HEK293 (cell line): ENCODE measurements around the gene CETN3.

Source experiments
- CTCF ChIA-PET: fragments of 350-600 bp; formaldehyde crosslinking; extraction: SDS; loops from one replicate; lab custom pipeline; 2021; ENCODE audit warnings: antibody characterized with exemption; lab: Yijun Ruan, JAX
- POLR2A ChIA-PET: fragments of 300-600 bp; formaldehyde crosslinking; extraction: SDS; loops from one replicate; lab custom pipeline; 2020; ENCODE audit warnings: antibody characterized with exemption, inconsistent platforms; lab: Yijun Ruan, JAX
- H3K27ac ChIP-seq: fragments of 200-500 bp; sonication (Bioruptor generic); 2 replicates; pipeline ENCODE4 v1.5.1; 2014; ENCODE audit warnings: low read depth, low read length, control low read depth, inconsistent platforms; ENCODE audit errors: extremely low read depth
- H3K36me3 ChIP-seq, 2 experiments: fragments of 200-500 bp in 1 of 2; sonication (Bioruptor generic) in 1 of 2; 1 replicate in 1 of 2; 2 replicates in 1 of 2; pipeline ENCODE4 v1.5.1; 2014 to 2017; ENCODE audit warnings: inconsistent platforms in 2 of 2, low read length in 2 of 2; ENCODE audit not compliant: control insufficient read depth in 2 of 2, insufficient read depth in 1 of 2
- H3K4me1 ChIP-seq: fragments of 200-500 bp; sonication (Bioruptor generic); 2 replicates; pipeline ENCODE4 v1.5.1; 2014; ENCODE audit warnings: mild to moderate bottlenecking, low read length, inconsistent platforms; ENCODE audit not compliant: control insufficient read depth, insufficient read depth
- H3K4me3 ChIP-seq: 2 replicates; pipeline ENCODE4 v1.5.1; 2011; ENCODE audit warnings: low read depth, mild to moderate bottlenecking, control low read depth, low read length, moderate library complexity
- H3K9me3 ChIP-seq: fragments of 200-500 bp; sonication (Bioruptor generic); 2 replicates; pipeline ENCODE4 v1.5.1; 2014; ENCODE audit warnings: low read depth, low read length, inconsistent platforms; ENCODE audit not compliant: control insufficient read depth, insufficient read depth
- BCL11A ChIP-seq: fragments of 450-650 bp; formaldehyde crosslinking; IDR thresholded peaks from 2 replicates; pipeline ENCODE4 v1.5.1; 2016; ENCODE audit warnings: low read depth, missing biosample characterization, missing genetic modification characterization
- EGR2 ChIP-seq: fragments of 450-650 bp; formaldehyde crosslinking; IDR thresholded peaks from 2 replicates; pipeline ENCODE4 v1.5.1; 2016; ENCODE audit warnings: low read depth, missing biosample characterization, missing genetic modification characterization
- FEZF1 ChIP-seq: fragments of 450-650 bp; formaldehyde crosslinking; IDR thresholded peaks from 2 replicates; pipeline ENCODE4 v1.5.1; 2016; ENCODE audit warnings: missing biosample characterization, missing genetic modification characterization
- GLIS1 ChIP-seq: fragments of 450-650 bp; formaldehyde crosslinking; IDR thresholded peaks from 2 replicates; pipeline ENCODE4 v1.5.1; 2016; ENCODE audit warnings: missing biosample characterization, missing genetic modification characterization
- MEIS1 ChIP-seq: sonication (generic); formaldehyde crosslinking; IDR thresholded peaks from 2 replicates; pipeline ENCODE4 v1.8.1; 2022; ENCODE audit warnings: missing genetic modification reagents, mild to moderate bottlenecking, borderline replicate concordance
- RBAK ChIP-seq: fragments of 450-650 bp; formaldehyde crosslinking; IDR thresholded peaks from 2 replicates; pipeline ENCODE4 v1.5.1; 2016; ENCODE audit warnings: missing biosample characterization, missing genetic modification characterization
- SCRT2 ChIP-seq: fragments of 450-650 bp; formaldehyde crosslinking; IDR thresholded peaks from 2 replicates; pipeline ENCODE4 v1.5.1; 2016; ENCODE audit warnings: missing biosample characterization, missing genetic modification characterization
- ZBTB21 ChIP-seq: fragments of 450-650 bp; formaldehyde crosslinking; IDR thresholded peaks from 2 replicates; pipeline ENCODE4 v1.5.1; 2017; ENCODE audit warnings: missing biosample characterization, missing genetic modification characterization
- ZFHX2 ChIP-seq: fragments of 450-650 bp; formaldehyde crosslinking; conservative IDR thresholded peaks from 2 replicates; pipeline ENCODE4 v1.5.1; 2016; ENCODE audit warnings: missing biosample characterization, missing genetic modification characterization
- ZFP37 ChIP-seq: fragments of 450-650 bp; formaldehyde crosslinking; IDR thresholded peaks from 2 replicates; pipeline ENCODE4 v1.5.1; 2016; ENCODE audit warnings: missing biosample characterization, missing genetic modification characterization
- ZIC2 ChIP-seq: fragments of 450-650 bp; formaldehyde crosslinking; IDR thresholded peaks from 2 replicates; pipeline ENCODE4 v1.5.1; 2016; ENCODE audit warnings: missing biosample characterization, missing genetic modification characterization
- ZNF169 ChIP-seq: fragments of 450-650 bp; formaldehyde crosslinking; IDR thresholded peaks from 2 replicates; pipeline ENCODE4 v1.5.1; 2016; ENCODE audit warnings: missing biosample characterization, missing genetic modification characterization
- ZNF248 ChIP-seq: fragments of 450-650 bp; formaldehyde crosslinking; IDR thresholded peaks from 2 replicates; pipeline ENCODE4 v1.5.1; 2017; ENCODE audit warnings: missing biosample characterization, missing genetic modification characterization
- ZNF37A ChIP-seq: fragments of 450-650 bp; IDR thresholded peaks from 2 replicates; pipeline ENCODE4 v1.5.1; 2018; ENCODE audit warnings: missing biosample characterization, missing genetic modification characterization
- ZNF398 ChIP-seq: fragments of 450-650 bp; formaldehyde crosslinking; IDR thresholded peaks from 2 replicates; pipeline ENCODE4 v1.5.1; 2017; ENCODE audit warnings: missing biosample characterization, missing genetic modification characterization
- ZNF423 ChIP-seq: fragments of 450-650 bp; formaldehyde crosslinking; IDR thresholded peaks from 2 replicates; pipeline ENCODE4 v1.5.1; 2016; ENCODE audit warnings: missing biosample characterization, missing genetic modification characterization
- ZNF555 ChIP-seq: fragments of 450-650 bp; formaldehyde crosslinking; conservative IDR thresholded peaks from 2 replicates; pipeline ENCODE4 v1.5.1; 2017; ENCODE audit warnings: missing biosample characterization, mild to moderate bottlenecking, missing genetic modification characterization, inconsistent platforms
- ZNF654 ChIP-seq: fragments of 450-650 bp; formaldehyde crosslinking; IDR thresholded peaks from 2 replicates; pipeline ENCODE4 v1.5.1; 2016; ENCODE audit warnings: low read depth, missing biosample characterization, missing genetic modification characterization
- ZNF747 ChIP-seq: fragments of 450-650 bp; formaldehyde crosslinking; IDR thresholded peaks from 2 replicates; pipeline ENCODE4 v1.5.1; 2016; ENCODE audit warnings: missing biosample characterization, missing genetic modification characterization
- ZNF76 ChIP-seq: fragments of 450-650 bp; formaldehyde crosslinking; IDR thresholded peaks from 2 replicates; pipeline ENCODE4; 2016; ENCODE audit warnings: low read depth, missing biosample characterization, missing genetic modification characterization, borderline replicate concordance
- ZNF843 ChIP-seq: fragments of 450-650 bp; formaldehyde crosslinking; IDR thresholded peaks from 2 replicates; pipeline ENCODE4 v1.5.1; 2016; ENCODE audit warnings: missing biosample characterization, missing genetic modification characterization
- TF ChIP-seq, protein P1 (sequence below): fragments of 450-650 bp; formaldehyde crosslinking; IDR thresholded peaks from 2 replicates; pipeline ENCODE4 v1.5.1; 2016; ENCODE audit warnings: missing biosample characterization, missing genetic modification characterization

The CETN3 gene

GRCh38 chr5:90438100-90438499 lies 28.5 kb upstream of the CETN3 start:
- Histone ChIP-seq H3K4me1 (peaks cover 17% of the 10 kb centered on the region), H3K27ac (no peak overlapping the region), H3K36me3 (no peaks in the 10 kb centered on the region), H3K4me3 (no peak overlapping the region), H3K9me3 (no peaks in the 10 kb centered on the region)
- ChIA-PET POLR2A (interaction anchor here (0.6 to 2.1 kb wide), 3 partner anchors 28 to 90 kb away, joined by 3 to 6 read pairs (median 4); partner anchors contain the start of genes CETN3, MBLAC2 and POLR3G), CTCF (interaction anchor here (0.6 to 3.6 kb wide), 9 partner anchors 12 to 1237 kb away, joined by 3 to 25 read pairs (median 5); partner anchors contain the start of gene LYSMD3)
- TF ChIP-seq ZNF747 (tag by site-specific recombination): no peak
- TF ChIP-seq, protein P1, sequence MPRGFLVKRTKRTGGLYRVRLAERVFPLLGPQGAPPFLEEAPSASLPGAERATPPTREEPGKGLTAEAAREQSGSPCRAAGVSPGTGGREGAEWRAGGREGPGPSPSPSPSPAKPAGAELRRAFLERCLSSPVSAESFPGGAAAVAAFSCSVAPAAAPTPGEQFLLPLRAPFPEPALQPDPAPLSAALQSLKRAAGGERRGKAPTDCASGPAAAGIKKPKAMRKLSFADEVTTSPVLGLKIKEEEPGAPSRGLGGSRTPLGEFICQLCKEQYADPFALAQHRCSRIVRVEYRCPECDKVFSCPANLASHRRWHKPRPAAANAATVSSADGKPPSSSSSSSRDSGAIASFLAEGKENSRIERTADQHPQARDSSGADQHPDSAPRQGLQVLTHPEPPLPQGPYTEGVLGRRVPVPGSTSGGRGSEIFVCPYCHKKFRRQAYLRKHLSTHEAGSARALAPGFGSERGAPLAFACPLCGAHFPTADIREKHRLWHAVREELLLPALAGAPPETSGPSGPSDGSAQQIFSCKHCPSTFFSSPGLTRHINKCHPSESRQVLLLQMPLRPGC (tag by site-specific recombination): no peak
- no peak for TF ChIP-seq MEIS1
- TF ChIP-seq ZNF76 (tag by site-specific recombination): no peak
- no peak for TF ChIP-seq ZNF37A (tag by site-specific recombination)
- TF ChIP-seq ZNF843: 0 out of 2 replicates have a peak, but pooled peaks have one; percentile 15
- no peak for TF ChIP-seq ZNF248 (tag by site-specific recombination)
- TF ChIP-seq ZNF169 (tag by site-specific recombination): no peak
- peak; percentile 32; the same call in 1 of the 2 replicates for TF ChIP-seq FEZF1
- TF ChIP-seq ZIC2: no peak
- peak; percentile 30; the same call in 1 of the 2 replicates for TF ChIP-seq SCRT2 (tag by site-specific recombination)
- peak; percentile 26; the same call in 1 of the 2 replicates for TF ChIP-seq ZFHX2 (tag by site-specific recombination)

DNA sequence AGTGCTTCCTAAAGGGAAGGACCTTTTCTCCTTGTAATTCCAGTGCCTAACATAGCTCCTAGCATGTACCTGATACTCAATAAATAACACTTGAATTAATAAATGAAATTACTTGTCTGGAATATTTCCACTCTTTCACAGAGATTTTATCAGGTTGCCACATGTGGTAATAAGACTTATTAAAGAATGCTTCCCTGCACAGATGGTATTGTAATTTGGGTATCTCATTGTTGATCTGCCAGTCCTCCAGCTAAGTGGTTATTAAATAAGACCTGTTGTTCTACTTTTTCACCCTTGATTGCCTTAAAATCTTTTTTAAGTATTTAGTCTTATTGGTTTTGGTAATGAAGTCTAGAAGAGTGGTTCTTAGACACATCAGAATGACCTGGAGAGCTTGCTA lies 28.1 kb upstream of the CETN3 start:
- TF ChIP-seq RBAK (tag by site-specific recombination) (no peak), ZBTB21 (no peak), BCL11A (tag by site-specific recombination) (no peak), ZNF423 (tag by site-specific recombination) (no peak), ZNF398 (tag by site-specific recombination) (no peak), EGR2 (tag by site-specific recombination) (no peak), ZNF555 (tag by site-specific recombination) (no peak)
- Histone ChIP-seq H3K9me3 (no peaks in the 10 kb centered on the region), H3K36me3 (no peaks in the 10 kb centered on the region), H3K27ac (no peak overlapping the region), H3K4me1 (peaks cover 17% of the 10 kb centered on the region), H3K4me3 (no peak overlapping the region)
- POLR2A ChIA-PET: interaction anchor here (0.6 to 2.1 kb wide), 3 partner anchors 28 to 91 kb away, joined by 3 to 6 read pairs (median 4); partner anchors contain the start of genes CETN3, MBLAC2 and POLR3G
- CTCF ChIA-PET: interaction anchor here (0.6 to 3.6 kb wide), 11 partner anchors 12 to 1237 kb away, joined by 3 to 25 read pairs (median 3); partner anchors contain the start of gene LYSMD3

DNA sequence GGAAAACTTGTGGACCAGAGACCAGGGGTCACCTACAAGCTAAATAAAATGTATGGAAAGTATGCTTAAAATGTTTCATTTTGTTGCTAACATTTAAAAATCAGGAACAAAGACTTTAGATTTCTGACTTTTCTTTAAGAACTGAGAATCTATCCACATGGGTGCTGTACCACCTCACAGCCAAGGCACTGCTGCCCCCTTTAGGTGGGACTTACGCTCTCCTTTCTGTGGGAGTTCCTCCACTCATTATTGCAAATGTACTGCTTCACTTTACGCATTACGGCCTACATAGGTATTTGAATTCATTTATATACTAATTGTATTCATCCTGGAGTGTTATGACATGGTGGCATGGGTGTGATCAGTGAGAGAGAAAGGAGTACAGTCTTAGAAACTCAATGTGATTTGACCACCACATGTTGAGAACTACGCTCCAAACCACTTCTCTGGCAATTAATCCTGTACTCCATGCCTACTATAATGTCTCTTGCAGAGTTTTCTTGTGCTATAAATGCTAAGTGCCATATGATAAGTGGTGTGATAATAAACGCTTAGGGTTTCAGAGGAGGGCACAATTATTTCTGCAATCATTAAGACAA lies 24.7 kb upstream of the CETN3 start:
- H3K9me3 ChIP-seq: no peaks in the 10 kb centered on the region
- no peak overlapping the region for H3K27ac ChIP-seq
- H3K4me1 ChIP-seq: peaks cover 10% of the 10 kb centered on the region
- ChIA-PET CTCF (interaction anchor here (0.6 to 1.1 kb wide), 9 partner anchors 14 to 654 kb away, joined by 3 to 5 read pairs (median 3); no protein-coding TSS in a partner anchor), POLR2A (no interaction called here)
- TF ChIP-seq ZFP37: no peak
- TF ChIP-seq ZNF654 (tag by site-specific recombination): peak; percentile 62
- TF ChIP-seq GLIS1 (tag by site-specific recombination): no peak
- H3K36me3 ChIP-seq: no peaks in the 10 kb centered on the region
- no peak overlapping the region for H3K4me3 ChIP-seq
